ENCODE data around the gene MYT1.

Gene MYT1

DNA sequence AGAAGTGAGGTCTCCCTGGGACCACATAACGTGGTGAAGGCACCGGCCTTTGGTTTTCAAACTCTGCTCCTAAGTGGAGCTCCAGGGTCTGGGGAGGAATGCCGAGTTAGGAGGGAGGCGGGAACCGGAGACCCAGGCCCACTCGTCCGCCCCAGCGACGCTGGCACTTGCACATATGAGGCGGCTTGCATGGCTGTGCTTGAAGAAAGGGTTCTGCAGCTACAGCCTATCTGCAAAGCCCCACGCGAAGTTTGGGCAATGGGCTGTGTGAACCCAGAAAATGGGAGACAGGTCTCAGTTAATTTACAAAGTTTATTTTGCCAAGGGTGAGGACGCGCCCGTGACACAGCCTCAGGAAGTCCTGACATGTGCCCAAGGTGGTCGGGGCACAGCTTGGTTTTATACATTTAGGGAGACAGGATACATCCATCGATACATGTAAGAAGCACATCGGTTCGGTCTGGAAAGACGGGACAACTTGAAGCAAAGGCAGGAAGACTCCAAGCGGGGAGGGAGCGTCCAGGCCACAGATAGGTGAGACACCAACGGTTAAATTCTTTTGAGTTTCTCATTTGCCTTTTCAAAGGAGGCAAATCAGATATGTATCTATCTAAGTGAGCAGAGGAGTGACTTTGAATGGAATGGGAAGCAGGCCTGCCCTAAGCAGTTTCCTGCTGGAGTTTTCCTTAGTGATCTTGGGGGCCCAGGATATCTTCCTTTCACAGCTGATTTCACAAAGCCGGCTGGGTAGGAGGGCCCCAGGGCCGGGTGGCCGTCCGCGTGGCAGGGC, 90.5 kb downstream of the MYT1 start:
- Histone ChIP-seq H3K27ac (ENCODE audit: low read depth, low read length, severe bottlenecking) (peak overlapping the region; percentile 81), H3K9me3 (ENCODE audit: control insufficient read depth, low read length) (no peaks in the 10 kb centered on the region), H3K4me1 (ENCODE audit: control insufficient read depth, insufficient read depth, low read length, poor library complexity, severe bottlenecking) (no peaks in the 10 kb centered on the region), H3K36me3 (ENCODE audit: control insufficient read depth, insufficient read depth, low read length) (no peaks in the 10 kb centered on the region), H3K4me3 (ENCODE audit: extremely low read depth, insufficient read depth, low read length, poor library complexity, severe bottlenecking) (peak overlapping the region; percentile 97)
- 75 to 82% methylated on average over 26 to 27 of the region's 28 CpGs for WGBS, 2 experiments (ENCODE audit: insufficient coverage in 2 of 2)

DNA sequence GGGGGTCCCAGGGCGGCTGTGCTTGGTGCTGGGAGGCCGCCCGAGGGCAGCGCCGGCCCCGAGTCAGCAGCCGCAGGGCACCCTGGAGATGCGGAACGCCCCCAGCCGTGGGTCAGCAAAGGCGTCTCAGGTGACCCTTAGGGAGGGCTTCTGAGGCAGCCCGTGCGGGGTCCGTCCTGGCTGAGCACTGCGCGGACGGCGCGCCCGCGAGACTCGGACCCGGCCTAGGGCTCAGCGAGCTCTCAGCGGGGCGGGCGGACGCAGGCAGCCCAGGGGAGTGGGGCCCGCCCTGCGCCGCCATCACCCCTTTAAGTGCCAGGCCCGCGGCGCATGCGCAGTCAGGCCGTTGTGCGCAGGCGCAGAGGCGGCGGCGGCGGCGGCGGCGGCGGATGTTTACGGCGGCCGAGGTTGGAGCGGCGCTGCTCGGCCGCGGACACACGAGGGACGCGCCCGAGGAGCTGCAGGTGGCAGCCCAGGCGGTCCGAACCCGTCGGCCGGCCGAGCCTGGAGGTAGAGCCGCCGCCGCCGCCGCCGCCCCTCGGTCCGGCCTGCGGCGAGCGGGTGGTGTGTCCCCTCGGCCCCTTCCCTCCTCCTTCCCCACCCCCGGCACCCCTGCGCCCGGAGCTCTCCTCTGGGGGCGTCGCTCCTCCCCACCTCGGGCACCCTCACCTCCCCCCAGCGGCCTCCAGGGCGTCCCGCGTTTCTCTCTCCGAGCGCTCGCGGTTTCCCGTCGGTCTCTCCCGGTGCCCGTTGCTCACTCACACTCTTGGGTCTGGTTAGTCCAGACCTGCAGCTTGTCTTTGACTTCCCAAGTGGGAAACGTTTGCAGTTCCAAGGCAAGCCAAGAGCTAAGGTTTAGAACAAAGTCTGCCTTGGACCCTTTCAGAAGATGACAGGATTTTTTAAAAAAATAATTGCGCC, 91.4 kb downstream of the MYT1 start, which contains the start of gene PCMTD2:
Gene PCMTD2 (plus strand): TSS at position 388 of the 921 bp plus-strand sequence. CDS start 4,218 bp downstream, outside the sequence.
- Histone ChIP-seq H3K4me1 (ENCODE audit: control insufficient read depth, insufficient read depth, low read length, poor library complexity, severe bottlenecking) (peaks cover under 1% of the 10 kb centered on the region), H3K9me3 (ENCODE audit: control insufficient read depth, low read length) (no peaks in the 10 kb centered on the region), H3K4me3 (ENCODE audit: extremely low read depth, insufficient read depth, low read length, poor library complexity, severe bottlenecking) (peak within 1 kb of the TSS; percentile 97), H3K27ac (ENCODE audit: low read depth, low read length, severe bottlenecking) (peak within 1 kb of the TSS; percentile 81), H3K36me3 (ENCODE audit: control insufficient read depth, insufficient read depth, low read length) (peaks cover 3% of the 10 kb centered on the region)
- WGBS, 2 experiments (ENCODE audit: insufficient coverage in 2 of 2), result 1% methylated on average over 46 to 79 of the region's 96 CpGs

DNA sequence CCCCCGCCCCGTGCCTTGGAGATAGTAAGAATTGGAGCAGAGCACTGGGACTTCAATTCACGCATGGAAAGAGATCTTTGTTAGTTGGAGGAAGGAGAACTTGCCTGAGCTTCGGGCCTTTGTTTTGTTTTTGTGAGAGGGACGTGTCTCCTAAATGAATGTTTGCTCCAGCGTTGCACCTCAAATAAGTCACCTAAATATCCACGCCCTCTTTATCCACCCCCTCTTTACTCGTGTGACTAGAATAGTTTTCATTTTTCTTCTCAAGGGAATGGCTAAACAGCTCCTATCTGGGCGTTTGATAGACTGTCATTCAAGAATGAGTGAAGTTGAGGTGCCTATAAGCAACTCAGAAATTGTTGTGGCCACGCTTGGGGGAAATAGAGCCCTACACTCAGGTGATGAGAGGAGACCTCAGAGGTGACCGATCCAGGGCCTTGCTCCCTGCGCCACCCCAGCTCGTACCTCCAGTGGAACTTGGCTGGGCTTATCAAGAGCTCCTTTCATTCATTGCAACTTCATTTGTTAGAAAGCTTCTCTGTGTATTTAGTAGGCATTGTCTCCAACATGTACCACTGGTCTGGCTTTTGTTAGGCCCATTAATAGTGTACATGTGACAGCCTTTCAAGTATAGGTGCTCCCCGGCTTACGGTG, 92.2 kb downstream of the MYT1 start:
- peak overlapping the region; percentile 97 for H3K4me3 ChIP-seq (ENCODE audit: extremely low read depth, insufficient read depth, low read length, poor library complexity, severe bottlenecking)
- peaks cover 3% of the 10 kb centered on the region for H3K36me3 ChIP-seq (ENCODE audit: control insufficient read depth, insufficient read depth, low read length)
- H3K27ac ChIP-seq (ENCODE audit: low read depth, low read length, severe bottlenecking), result peak overlapping the region; percentile 62
- H3K9me3 ChIP-seq (ENCODE audit: control insufficient read depth, low read length), result no peaks in the 10 kb centered on the region
- 49 to 64% methylated on average over 9 to 10 of the region's 15 CpGs for WGBS, 2 experiments (ENCODE audit: insufficient coverage in 2 of 2)
- H3K4me1 ChIP-seq (ENCODE audit: control insufficient read depth, insufficient read depth, low read length, poor library complexity, severe bottlenecking), result peaks cover 4% of the 10 kb centered on the region

DNA sequence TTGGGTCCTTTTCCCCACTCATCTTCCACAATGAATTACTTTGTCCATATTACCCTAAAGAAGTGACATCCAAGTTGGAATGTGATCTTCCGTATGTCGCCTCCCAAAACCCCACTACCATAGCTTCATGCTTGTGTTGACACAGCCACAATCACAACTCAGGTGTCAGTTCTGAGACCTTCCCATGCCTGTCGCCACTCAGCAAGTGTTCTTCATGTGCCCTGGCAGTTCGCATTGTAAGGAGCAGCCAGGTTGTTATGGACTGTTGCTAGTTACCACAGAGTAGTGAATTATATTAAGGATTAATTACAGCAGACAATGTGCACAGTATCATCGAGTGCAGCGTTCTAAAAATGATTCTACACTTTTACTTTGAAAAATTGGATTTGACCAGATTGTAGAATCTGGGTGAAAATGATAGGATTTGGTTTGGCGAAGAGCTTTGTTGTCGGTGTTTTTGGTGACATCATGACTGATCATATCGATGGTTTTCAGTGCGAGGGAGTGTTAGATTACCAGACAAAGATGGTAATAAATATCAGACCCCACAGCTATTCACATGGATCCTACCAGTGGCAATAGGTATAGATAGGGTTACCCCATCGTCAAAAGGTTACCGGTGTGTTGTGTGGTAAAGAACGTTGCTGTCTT, 93.0 kb downstream of the MYT1 start:
- 90 to 98% methylated on average over 10 to 11 of the region's 13 CpGs for WGBS, 2 experiments (ENCODE audit: insufficient coverage in 2 of 2)
- peaks cover 7% of the 10 kb centered on the region for H3K36me3 ChIP-seq (ENCODE audit: control insufficient read depth, insufficient read depth, low read length)
- H3K27ac ChIP-seq (ENCODE audit: low read depth, low read length, severe bottlenecking), result no peak overlapping the region
- H3K9me3 ChIP-seq (ENCODE audit: control insufficient read depth, low read length), result no peaks in the 10 kb centered on the region
- no peak overlapping the region for H3K4me3 ChIP-seq (ENCODE audit: extremely low read depth, insufficient read depth, low read length, poor library complexity, severe bottlenecking)
- peaks cover 4% of the 10 kb centered on the region for H3K4me1 ChIP-seq (ENCODE audit: control insufficient read depth, insufficient read depth, low read length, poor library complexity, severe bottlenecking)

DNA sequence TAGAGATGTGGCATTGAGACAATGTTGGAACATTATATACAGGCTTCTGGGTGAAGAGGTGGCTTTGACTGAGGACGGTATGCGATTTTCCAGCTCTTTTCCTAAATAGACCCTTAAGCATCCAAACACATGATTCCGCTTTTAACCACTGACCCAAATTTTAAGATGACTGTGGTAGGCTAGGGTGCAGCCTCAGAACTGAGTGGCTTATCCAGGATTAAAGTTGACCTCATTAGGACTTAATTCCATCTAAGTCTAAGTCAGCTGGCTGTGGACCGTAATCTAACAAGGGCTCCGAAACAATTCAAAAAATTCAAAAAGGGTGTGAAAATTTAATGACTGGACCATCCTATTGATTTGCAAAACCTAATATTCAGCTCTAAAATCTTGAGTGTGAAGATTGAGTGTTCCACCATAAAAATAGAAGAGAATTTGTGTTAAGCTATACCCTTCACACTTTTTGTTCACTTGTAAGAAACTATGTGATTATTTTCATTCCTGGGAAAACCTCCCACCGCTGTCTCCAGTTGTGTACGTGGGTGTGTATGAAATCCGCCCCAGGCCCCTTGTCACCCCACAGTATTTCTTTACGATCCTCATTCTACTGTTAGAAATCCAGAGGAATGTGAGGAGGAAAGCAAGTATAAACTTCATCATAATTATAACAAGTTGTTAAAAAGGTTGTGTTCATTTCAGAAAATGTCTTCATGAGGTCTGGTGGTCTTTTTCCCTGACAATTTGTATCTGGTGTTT, 94.0 kb downstream of the MYT1 start:
- peaks cover 4% of the 10 kb centered on the region for H3K4me1 ChIP-seq (ENCODE audit: control insufficient read depth, insufficient read depth, low read length, poor library complexity, severe bottlenecking)
- 100% methylated on average over 1 of the region's 9 CpGs for WGBS, 2 experiments (ENCODE audit: insufficient coverage in 2 of 2)
- H3K27ac ChIP-seq (ENCODE audit: low read depth, low read length, severe bottlenecking), result no peak overlapping the region
- no peak overlapping the region for H3K4me3 ChIP-seq (ENCODE audit: extremely low read depth, insufficient read depth, low read length, poor library complexity, severe bottlenecking)
- peaks cover 16% of the 10 kb centered on the region for H3K36me3 ChIP-seq (ENCODE audit: control insufficient read depth, insufficient read depth, low read length)
- H3K9me3 ChIP-seq (ENCODE audit: control insufficient read depth, low read length), result no peaks in the 10 kb centered on the region

DNA sequence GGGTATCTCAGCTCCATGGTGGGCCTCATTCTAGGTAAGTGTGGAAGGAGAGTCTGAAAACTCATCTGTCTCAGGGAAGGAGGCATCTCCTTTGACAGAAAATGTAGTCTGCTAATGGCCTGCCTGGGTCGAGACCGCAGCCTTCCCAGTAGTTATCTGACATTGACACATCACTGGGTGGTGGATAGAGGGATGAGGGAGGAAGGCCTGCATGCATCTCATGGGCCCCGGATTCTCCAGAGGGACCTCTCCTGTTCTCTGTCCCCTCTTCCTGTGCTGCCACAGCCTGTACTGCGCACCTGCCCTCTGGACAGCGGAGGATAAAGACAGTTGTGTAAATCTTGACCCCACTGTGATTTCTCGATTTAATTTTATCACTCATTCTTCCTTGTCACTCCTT, 96.0 kb downstream of the MYT1 start:
- Histone ChIP-seq H3K4me1 (ENCODE audit: control insufficient read depth, insufficient read depth, low read length, poor library complexity, severe bottlenecking) (peaks cover 4% of the 10 kb centered on the region), H3K27ac (ENCODE audit: low read depth, low read length, severe bottlenecking) (peak overlapping the region; percentile 23), H3K9me3 (ENCODE audit: control insufficient read depth, low read length) (no peaks in the 10 kb centered on the region), H3K4me3 (ENCODE audit: extremely low read depth, insufficient read depth, low read length, poor library complexity, severe bottlenecking) (no peak overlapping the region), H3K36me3 (ENCODE audit: control insufficient read depth, insufficient read depth, low read length) (peaks cover 29% of the 10 kb centered on the region)
- 96 to 98% methylated on average over 4 of the region's 6 CpGs for WGBS, 2 experiments (ENCODE audit: insufficient coverage in 2 of 2)

DNA sequence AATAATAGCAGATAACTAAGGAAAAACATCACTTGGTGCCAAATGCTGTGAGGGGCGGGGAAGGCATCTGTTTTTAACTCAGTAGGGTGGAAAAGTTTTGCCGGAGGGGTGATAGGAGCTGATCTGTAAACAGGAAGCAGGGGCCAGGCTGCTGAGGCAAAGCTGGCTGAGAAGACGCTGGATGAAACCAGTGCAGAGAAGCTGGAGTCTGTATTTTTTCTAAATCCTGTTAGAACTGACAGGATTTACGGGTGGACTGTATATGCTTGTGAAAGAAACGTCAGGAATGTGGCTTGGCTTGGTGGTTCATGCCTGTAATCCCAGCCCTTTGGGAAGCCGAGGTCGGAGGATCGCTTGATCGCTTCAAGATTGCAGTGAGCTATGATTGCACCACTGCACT, 96.9 kb downstream of the MYT1 start:
- peaks cover 4% of the 10 kb centered on the region for H3K4me1 ChIP-seq (ENCODE audit: control insufficient read depth, insufficient read depth, low read length, poor library complexity, severe bottlenecking)
- no peaks in the 10 kb centered on the region for H3K9me3 ChIP-seq (ENCODE audit: control insufficient read depth, low read length)
- peaks cover 34% of the 10 kb centered on the region for H3K36me3 ChIP-seq (ENCODE audit: control insufficient read depth, insufficient read depth, low read length)
- 69 to 74% methylated on average over 9 of the region's 9 CpGs for WGBS, 2 experiments (ENCODE audit: insufficient coverage in 2 of 2)
- no peak overlapping the region for H3K4me3 ChIP-seq (ENCODE audit: extremely low read depth, insufficient read depth, low read length, poor library complexity, severe bottlenecking)
- H3K27ac ChIP-seq (ENCODE audit: low read depth, low read length, severe bottlenecking), result peak overlapping the region; percentile 81

DNA sequence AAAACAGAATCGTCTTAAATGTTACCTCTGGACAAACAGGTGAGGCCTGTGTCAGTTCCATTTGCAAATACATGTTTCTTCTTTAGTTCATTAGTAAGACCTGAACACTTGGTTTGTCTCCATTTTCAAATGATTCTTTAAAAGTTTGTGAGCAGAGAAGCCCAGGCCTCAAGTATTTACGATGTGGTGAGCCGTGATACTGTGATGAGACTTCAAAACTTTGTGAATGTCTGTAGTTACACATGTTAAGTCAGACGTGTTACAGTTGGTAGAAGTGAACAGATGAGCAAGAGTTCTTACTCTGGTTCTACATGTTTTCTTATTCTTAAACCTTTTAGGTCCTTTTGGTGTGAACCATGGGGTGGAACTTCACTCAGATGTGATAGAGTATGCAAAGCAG, 99.8 kb downstream of the MYT1 start:
- WGBS, 2 experiments (ENCODE audit: insufficient coverage in 2 of 2), result 100% methylated on average over 1 to 2 of the region's 4 CpGs
- Histone ChIP-seq H3K27ac (ENCODE audit: low read depth, low read length, severe bottlenecking) (no peak overlapping the region), H3K4me1 (ENCODE audit: control insufficient read depth, insufficient read depth, low read length, poor library complexity, severe bottlenecking) (peaks cover 4% of the 10 kb centered on the region)

DNA sequence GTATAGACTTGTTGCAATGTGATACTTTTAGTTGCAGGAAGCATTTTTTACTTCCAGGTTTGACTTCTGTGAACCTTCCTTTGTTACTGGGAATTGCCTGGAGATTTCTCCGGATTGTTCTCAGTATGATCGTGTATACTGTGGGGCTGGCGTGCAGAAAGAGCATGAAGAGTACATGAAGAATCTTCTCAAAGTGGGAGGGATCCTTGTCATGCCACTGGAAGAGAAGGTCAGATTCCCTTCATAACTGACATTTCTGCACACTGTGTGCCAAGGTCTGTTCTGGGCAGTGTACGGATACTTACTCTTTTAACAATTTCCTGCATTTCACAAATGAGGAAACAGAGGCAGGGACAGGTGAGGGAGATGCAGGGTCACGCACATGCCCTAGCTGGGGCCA, 100.9 kb downstream of the MYT1 start:
- Histone ChIP-seq H3K9me3 (ENCODE audit: control insufficient read depth, low read length) (no peaks in the 10 kb centered on the region), H3K4me1 (ENCODE audit: control insufficient read depth, insufficient read depth, low read length, poor library complexity, severe bottlenecking) (peaks cover 4% of the 10 kb centered on the region), H3K27ac (ENCODE audit: low read depth, low read length, severe bottlenecking) (no peak overlapping the region), H3K36me3 (ENCODE audit: control insufficient read depth, insufficient read depth, low read length) (peaks cover 56% of the 10 kb centered on the region), H3K4me3 (ENCODE audit: extremely low read depth, insufficient read depth, low read length, poor library complexity, severe bottlenecking) (no peak overlapping the region)
- WGBS, 2 experiments (ENCODE audit: insufficient coverage in 2 of 2), result 90 to 91% methylated on average over 2 to 4 of the region's 5 CpGs

More for the DNA sequence above, 99.8 kb downstream of the MYT1 start:
- Histone ChIP-seq H3K9me3 (ENCODE audit: control insufficient read depth, low read length) (no peaks in the 10 kb centered on the region), H3K4me3 (ENCODE audit: extremely low read depth, insufficient read depth, low read length, poor library complexity, severe bottlenecking) (no peak overlapping the region), H3K36me3 (ENCODE audit: control insufficient read depth, insufficient read depth, low read length) (peaks cover 55% of the 10 kb centered on the region)

Data from mesodermal cell (in vitro differentiated cells).